Measurements from ENCODE around the gene FAHD2A. TPM values are rescaled to one million over a fixed set of nuclear protein-coding genes. Genes with fewer than 3 reads are reported as not detected.
"Not testable (repeated sequence)": the region's sequence is repeated elsewhere in the genome, so short reads cannot be mapped to it uniquely, and the experiment has no call there.

The FAHD2A gene
- total RNA-seq, 1 experiment from 2014 or later, result 22.5 TPM

DNA sequence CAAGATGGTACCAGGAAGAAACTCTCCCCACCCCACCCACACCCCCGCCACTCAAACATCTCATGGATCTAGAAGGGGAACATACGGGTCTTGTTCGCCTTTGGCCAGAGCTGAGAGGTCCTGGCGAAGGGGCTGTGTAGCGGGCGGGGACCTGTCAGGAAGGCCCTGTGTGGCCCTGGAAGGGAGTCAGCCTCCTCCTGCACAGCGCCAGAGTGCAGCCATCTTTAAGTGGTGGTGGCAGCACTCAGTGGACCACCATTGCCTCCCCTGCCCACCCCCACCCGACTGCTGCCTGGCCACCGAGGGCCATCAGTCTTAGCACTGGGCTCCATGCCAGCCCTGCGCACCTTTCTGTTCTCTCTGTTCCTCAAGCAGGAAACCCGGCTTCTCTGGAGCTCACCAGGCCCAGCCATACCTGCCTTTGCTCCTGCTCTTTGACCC is 11.6 kb upstream of the FAHD2A start:
- no peak overlapping the region for H3K4me3 ChIP-seq (ENCODE audit: low read length)
- no peaks in the 10 kb centered on the region for H3K27me3 ChIP-seq (ENCODE audit: low read length)
- no peaks in the 10 kb centered on the region for H3K9me2 ChIP-seq (replicated peaks; ENCODE audit: insufficient read depth, low read length)
- no peaks in the 10 kb centered on the region for H4K20me1 ChIP-seq (ENCODE audit: insufficient read depth, low read depth, low read length)
- no peaks in the 10 kb centered on the region for H3K79me2 ChIP-seq (ENCODE audit: low read length)
- H3K36me3 ChIP-seq (ENCODE audit: insufficient read depth, low read length), result no peaks in the 10 kb centered on the region
- no peak overlapping the region for H2AFZ ChIP-seq (ENCODE audit: low read length)
- no peak for DNase-seq
- H3K9me3 ChIP-seq (ENCODE audit: low read length), result no peaks in the 10 kb centered on the region
- H3K4me2 ChIP-seq (ENCODE audit: low read depth, low read length, poor library complexity, severe bottlenecking), result no peak overlapping the region
- no peaks in the 10 kb centered on the region for H3K4me1 ChIP-seq (ENCODE audit: low read length)
- H3K9ac ChIP-seq (ENCODE audit: low read length), result no peak overlapping the region
- H3K27ac ChIP-seq (ENCODE audit: low read length), result no peak overlapping the region

DNA sequence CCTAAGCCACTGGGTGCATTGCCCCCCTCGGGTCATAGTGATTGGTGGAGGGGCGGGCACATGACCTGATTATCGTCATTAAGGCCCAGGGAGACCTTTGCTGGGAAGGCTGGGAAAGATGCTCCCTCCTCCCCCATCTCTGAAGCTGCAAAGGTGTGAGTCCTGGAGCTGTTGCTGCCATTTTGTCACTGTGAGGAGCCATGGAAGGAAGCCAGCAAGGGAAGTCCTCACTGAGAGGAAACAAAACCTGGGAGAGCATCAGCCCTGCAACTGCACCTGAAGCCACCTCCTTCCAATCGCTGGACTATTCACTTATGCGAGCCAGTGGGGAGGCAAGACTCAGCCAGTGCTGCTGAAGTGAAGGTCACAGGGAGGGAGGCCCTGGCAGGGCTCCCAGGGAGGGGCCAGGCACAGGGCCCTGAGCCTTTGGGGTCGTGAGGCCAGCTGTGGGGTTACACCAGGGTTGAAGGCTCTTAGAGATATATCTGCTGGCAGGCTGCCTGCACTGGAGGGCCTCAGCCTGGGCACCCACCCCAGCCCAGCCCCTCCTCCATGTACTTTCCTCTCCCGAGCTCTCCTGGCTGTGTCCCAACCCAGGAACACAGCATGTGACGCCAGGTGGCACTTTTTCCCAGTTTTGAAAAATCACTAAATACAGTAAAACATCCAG is 10.7 kb upstream of the FAHD2A start:
- Histone ChIP-seq H3K27me3 (ENCODE audit: low read length) (no peaks in the 10 kb centered on the region), H3K4me3 (ENCODE audit: low read length) (no peak overlapping the region), H3K36me3 (ENCODE audit: insufficient read depth, low read length) (no peaks in the 10 kb centered on the region), H4K20me1 (ENCODE audit: insufficient read depth, low read depth, low read length) (no peaks in the 10 kb centered on the region), H3K79me2 (ENCODE audit: low read length) (no peaks in the 10 kb centered on the region), H3K9me2 (replicated peaks; ENCODE audit: insufficient read depth, low read length) (no peaks in the 10 kb centered on the region), H3K4me1 (ENCODE audit: low read length) (no peaks in the 10 kb centered on the region), H2AFZ (ENCODE audit: low read length) (no peak overlapping the region), H3K9ac (ENCODE audit: low read length) (no peak overlapping the region), H3K9me3 (ENCODE audit: low read length) (no peaks in the 10 kb centered on the region), H3K4me2 (ENCODE audit: low read depth, low read length, poor library complexity, severe bottlenecking) (no peak overlapping the region), H3K27ac (ENCODE audit: low read length) (no peak overlapping the region)
- no peak for DNase-seq

DNA sequence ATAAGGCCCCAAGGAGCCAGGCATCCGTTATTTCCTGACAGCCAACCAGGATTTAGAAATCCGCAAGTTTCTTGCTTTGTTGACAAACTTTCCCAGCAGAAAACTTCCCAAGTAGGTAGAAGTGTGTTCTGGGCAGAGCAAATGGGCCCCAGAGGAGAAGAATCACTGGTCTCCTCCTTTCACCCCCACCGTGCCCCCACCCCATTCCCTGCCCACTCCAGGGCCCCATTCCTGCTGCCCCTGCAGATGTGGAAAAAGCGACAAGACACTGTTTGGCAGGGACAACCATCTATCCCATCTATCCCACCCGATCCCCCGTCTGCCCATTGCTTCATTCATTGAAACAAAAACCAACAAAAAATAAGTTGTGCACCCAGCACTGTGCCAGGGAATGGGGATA is 10.2 kb upstream of the FAHD2A start:
- Histone ChIP-seq H3K27me3 (ENCODE audit: low read length) (no peaks in the 10 kb centered on the region), H2AFZ (ENCODE audit: low read length) (no peak overlapping the region), H4K20me1 (ENCODE audit: insufficient read depth, low read depth, low read length) (no peaks in the 10 kb centered on the region), H3K9me3 (ENCODE audit: low read length) (no peaks in the 10 kb centered on the region), H3K4me2 (ENCODE audit: low read depth, low read length, poor library complexity, severe bottlenecking) (no peak overlapping the region), H3K27ac (ENCODE audit: low read length) (no peak overlapping the region), H3K9ac (ENCODE audit: low read length) (no peak overlapping the region), H3K4me1 (ENCODE audit: low read length) (no peaks in the 10 kb centered on the region), H3K4me3 (ENCODE audit: low read length) (no peak overlapping the region), H3K9me2 (replicated peaks; ENCODE audit: insufficient read depth, low read length) (no peaks in the 10 kb centered on the region), H3K79me2 (ENCODE audit: low read length) (no peaks in the 10 kb centered on the region), H3K36me3 (ENCODE audit: insufficient read depth, low read length) (no peaks in the 10 kb centered on the region)
- no peak for DNase-seq

DNA sequence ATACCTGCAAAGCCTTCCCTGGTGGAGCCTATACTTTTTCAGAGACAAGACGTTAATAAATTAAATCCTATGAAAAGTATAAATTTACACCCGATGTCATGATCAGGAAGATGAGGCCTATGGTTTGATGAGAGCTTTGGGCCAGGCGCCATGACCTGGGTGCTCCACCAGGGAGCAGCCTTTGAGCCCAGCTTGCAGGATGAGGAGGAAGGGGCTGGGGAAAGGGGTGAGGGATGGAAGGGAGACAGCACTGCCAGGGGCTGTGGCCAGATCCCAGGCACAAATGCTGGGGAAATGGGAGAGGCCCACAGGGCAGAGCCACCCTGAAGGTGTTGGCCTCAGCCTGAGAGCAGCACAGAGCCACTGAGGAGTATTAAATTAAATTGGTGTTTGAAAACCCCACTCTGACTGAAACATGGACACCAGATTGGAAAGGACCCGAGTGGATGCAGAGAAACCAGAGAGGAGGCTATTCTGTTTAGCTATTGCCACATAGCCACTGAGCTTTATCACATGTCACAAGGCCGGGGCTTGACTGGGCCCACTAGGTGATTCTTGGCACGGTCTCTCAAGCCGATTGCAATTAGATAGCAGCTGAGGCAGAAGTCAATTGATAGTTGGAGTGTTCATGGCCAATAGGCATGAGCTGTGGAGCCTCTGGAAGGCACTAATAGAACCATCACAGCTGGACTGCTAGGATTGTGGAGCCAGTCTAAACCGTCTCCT is 9.6 kb upstream of the FAHD2A start:
- Histone ChIP-seq H3K27ac (ENCODE audit: low read length) (no peak overlapping the region), H3K9ac (ENCODE audit: low read length) (no peak overlapping the region), H3K9me2 (replicated peaks; ENCODE audit: insufficient read depth, low read length) (no peaks in the 10 kb centered on the region), H3K36me3 (ENCODE audit: insufficient read depth, low read length) (no peaks in the 10 kb centered on the region), H3K4me3 (ENCODE audit: low read length) (no peak overlapping the region), H4K20me1 (ENCODE audit: insufficient read depth, low read depth, low read length) (no peaks in the 10 kb centered on the region), H3K4me2 (ENCODE audit: low read depth, low read length, poor library complexity, severe bottlenecking) (no peak overlapping the region), H3K27me3 (ENCODE audit: low read length) (no peaks in the 10 kb centered on the region), H3K79me2 (ENCODE audit: low read length) (no peaks in the 10 kb centered on the region), H3K4me1 (ENCODE audit: low read length) (no peaks in the 10 kb centered on the region), H3K9me3 (ENCODE audit: low read length) (no peaks in the 10 kb centered on the region), H2AFZ (ENCODE audit: low read length) (no peak overlapping the region)
- DNase-seq, result no peak

DNA sequence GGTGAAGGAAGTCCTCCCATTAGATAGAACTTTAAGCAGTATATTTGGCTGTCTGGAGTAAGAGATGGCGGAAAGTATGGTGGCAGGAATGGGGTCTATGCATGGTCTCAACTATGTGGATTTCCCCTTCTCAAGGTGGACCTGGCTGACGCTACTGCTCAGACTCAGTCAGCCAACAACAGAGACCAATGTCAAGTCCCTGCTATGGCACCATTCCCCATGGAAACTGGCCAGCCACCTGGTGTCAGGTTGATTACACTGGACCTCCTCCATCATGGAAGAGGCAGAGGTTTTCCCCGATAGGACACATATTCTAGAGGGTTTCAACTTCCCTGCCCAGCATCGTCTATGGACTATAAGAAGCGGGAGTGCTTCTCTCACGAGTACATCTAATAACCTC is 8.6 kb upstream of the FAHD2A start:
- no peak overlapping the region for H2AFZ ChIP-seq (ENCODE audit: low read length)

DNA sequence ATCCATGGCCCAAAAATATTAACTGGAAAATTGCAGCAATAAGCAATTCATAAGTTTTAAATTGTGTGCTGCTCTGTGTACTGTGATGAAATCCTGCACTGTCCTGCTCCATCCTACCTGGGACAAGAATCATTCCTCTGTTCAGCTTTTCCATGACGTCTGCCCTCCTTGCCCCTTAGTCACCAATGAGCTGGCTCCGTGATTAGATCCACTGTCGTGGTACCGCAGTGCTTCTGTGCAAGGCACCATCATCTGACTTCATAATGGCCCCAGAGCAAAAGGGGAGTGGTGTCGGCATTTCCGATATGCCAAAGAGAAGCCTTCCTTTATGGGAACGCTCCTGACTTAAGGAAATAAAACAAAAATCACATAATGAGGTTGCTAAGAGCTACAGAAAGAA is 3.4 kb upstream of the FAHD2A start:
- Histone ChIP-seq H3K4me3 (ENCODE audit: low read length) (no peak overlapping the region), H3K9ac (ENCODE audit: low read length) (no peak overlapping the region), H3K27ac (ENCODE audit: low read length) (no peak overlapping the region), H4K20me1 (ENCODE audit: insufficient read depth, low read depth, low read length) (no peaks in the 10 kb centered on the region), H3K36me3 (ENCODE audit: insufficient read depth, low read length) (no peaks in the 10 kb centered on the region), H3K4me2 (ENCODE audit: low read depth, low read length, poor library complexity, severe bottlenecking) (no peak overlapping the region), H3K79me2 (ENCODE audit: low read length) (peaks cover 15% of the 10 kb centered on the region), H3K27me3 (ENCODE audit: low read length) (no peaks in the 10 kb centered on the region), H3K9me3 (ENCODE audit: low read length) (no peaks in the 10 kb centered on the region), H3K9me2 (replicated peaks; ENCODE audit: insufficient read depth, low read length) (no peaks in the 10 kb centered on the region), H3K4me1 (ENCODE audit: low read length) (peaks cover 15% of the 10 kb centered on the region), H2AFZ (ENCODE audit: low read length) (no peak overlapping the region)
- no peak for DNase-seq

More for the DNA sequence above, 8.6 kb upstream of the FAHD2A start:
- H3K27ac ChIP-seq (ENCODE audit: low read length), result no peak overlapping the region
- H3K36me3 ChIP-seq (ENCODE audit: insufficient read depth, low read length), result no peaks in the 10 kb centered on the region
- H3K9me2 ChIP-seq (replicated peaks; ENCODE audit: insufficient read depth, low read length), result no peaks in the 10 kb centered on the region
- no peaks in the 10 kb centered on the region for H4K20me1 ChIP-seq (ENCODE audit: insufficient read depth, low read depth, low read length)
- no peaks in the 10 kb centered on the region for H3K9me3 ChIP-seq (ENCODE audit: low read length)
- no peaks in the 10 kb centered on the region for H3K4me1 ChIP-seq (ENCODE audit: low read length)
- no peak overlapping the region for H3K9ac ChIP-seq (ENCODE audit: low read length)
- DNase-seq, result no peak
- no peak overlapping the region for H3K4me3 ChIP-seq (ENCODE audit: low read length)
- no peak overlapping the region for H3K4me2 ChIP-seq (ENCODE audit: low read depth, low read length, poor library complexity, severe bottlenecking)
- no peaks in the 10 kb centered on the region for H3K79me2 ChIP-seq (ENCODE audit: low read length)
- no peaks in the 10 kb centered on the region for H3K27me3 ChIP-seq (ENCODE audit: low read length)

DNA sequence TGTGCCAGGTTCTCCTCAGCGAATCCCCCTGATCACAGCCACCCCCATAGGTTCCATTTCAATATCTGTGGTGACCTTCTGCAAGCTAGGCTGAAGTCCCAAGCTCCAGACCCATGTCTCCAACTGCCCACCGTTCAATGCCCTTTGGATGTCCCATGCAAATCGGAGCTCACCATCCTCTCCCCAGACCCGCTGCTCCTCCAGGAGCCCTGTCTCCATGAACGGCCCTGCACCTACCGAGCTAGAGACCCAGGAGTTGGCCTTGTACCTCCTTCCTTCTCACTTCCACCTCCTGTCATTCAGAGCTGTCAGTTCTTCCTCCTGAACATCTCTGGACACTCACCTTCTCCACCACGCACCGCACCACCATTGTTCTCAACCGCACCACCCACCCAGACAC is 1.0 kb upstream of the FAHD2A start:
- DNase-seq, result no peak
- peaks cover 15% of the 10 kb centered on the region for H3K4me1 ChIP-seq (ENCODE audit: low read length)
- no peaks in the 10 kb centered on the region for H3K36me3 ChIP-seq (ENCODE audit: insufficient read depth, low read length)
- H2AFZ ChIP-seq (ENCODE audit: low read length), result no peak overlapping the region; the same call in 1 of the 2 replicates
- no peaks in the 10 kb centered on the region for H3K9me2 ChIP-seq (replicated peaks; ENCODE audit: insufficient read depth, low read length)
- no peaks in the 10 kb centered on the region for H3K9me3 ChIP-seq (ENCODE audit: low read length)
- peak overlapping the region; percentile 71 for H3K4me2 ChIP-seq (ENCODE audit: low read depth, low read length, poor library complexity, severe bottlenecking)
- H3K27me3 ChIP-seq (ENCODE audit: low read length), result no peaks in the 10 kb centered on the region
- peak overlapping the region; percentile 92 for H3K9ac ChIP-seq (ENCODE audit: low read length)
- peaks cover 21% of the 10 kb centered on the region for H3K79me2 ChIP-seq (ENCODE audit: low read length)
- H3K4me3 ChIP-seq (ENCODE audit: low read length), result peak overlapping the region; percentile 95
- H3K27ac ChIP-seq (ENCODE audit: low read length), result no peak overlapping the region
- no peaks in the 10 kb centered on the region for H4K20me1 ChIP-seq (ENCODE audit: insufficient read depth, low read depth, low read length)

DNA sequence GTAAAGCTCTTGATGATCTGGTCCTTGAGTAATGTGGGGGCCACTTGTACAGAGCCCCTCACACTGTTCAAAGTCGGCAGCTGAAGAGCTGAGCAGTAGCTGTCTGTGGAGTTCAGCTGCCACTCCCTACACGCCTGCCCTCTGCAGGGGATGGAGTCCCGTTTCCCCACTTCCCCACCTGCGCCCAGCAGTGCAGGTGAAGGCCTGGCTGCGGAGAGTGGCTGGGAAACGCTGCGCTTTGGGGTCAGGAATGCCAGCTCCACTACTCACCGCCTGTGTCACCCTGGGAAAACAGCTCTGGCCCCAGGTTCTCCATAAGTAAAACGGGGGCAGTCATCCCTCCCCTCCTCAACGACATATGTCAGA is 521 bp upstream of the FAHD2A start:
- not testable (repeated sequence) for H3K9me2 ChIP-seq (replicated peaks; ENCODE audit: insufficient read depth, low read length); H3K27me3 ChIP-seq (ENCODE audit: low read length); H3K9me3 ChIP-seq (ENCODE audit: low read length); H4K20me1 ChIP-seq (ENCODE audit: insufficient read depth, low read depth, low read length); H3K36me3 ChIP-seq (ENCODE audit: insufficient read depth, low read length); H3K27ac ChIP-seq (ENCODE audit: low read length)
- Histone ChIP-seq H3K79me2 (ENCODE audit: low read length) (peaks cover 21% of the 10 kb centered on the region), H3K4me2 (ENCODE audit: low read depth, low read length, poor library complexity, severe bottlenecking) (peak overlapping the region; percentile 71), H3K4me3 (ENCODE audit: low read length) (peak overlapping the region; percentile 95), H2AFZ (ENCODE audit: low read length) (peak overlapping the region; percentile 94), H3K9ac (ENCODE audit: low read length) (peak overlapping the region; percentile 92), H3K4me1 (ENCODE audit: low read length) (peaks cover 15% of the 10 kb centered on the region)
- DNase-seq, result peak; percentile 50

Measured in Karpas-422 (cell line).